ENCODE data around the gene BCAS3.

The BCAS3 gene

DNA sequence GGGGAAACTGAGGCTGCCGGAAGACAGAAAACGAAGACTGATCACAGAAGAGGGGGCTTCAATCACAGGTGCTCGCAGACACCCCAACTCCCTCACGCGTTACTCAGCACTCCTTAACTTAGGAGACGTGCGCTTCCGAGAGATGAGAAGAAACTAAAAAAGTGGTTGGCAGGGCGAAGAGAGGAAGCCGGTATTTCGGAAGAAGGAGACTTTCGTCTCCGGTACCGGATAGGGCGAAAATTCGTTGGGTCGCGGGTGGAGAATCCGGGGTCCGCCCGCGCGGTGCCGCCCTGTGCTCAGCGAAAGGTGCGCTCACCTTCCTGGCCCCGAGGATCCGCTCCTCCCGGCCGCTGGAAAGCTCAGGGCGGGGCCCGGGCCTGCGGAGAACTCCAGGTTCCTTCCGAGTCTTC lies 721.1 kb downstream of the BCAS3 start:
- DNase-seq (ENCODE audit: low spot score): no peak

DNA sequence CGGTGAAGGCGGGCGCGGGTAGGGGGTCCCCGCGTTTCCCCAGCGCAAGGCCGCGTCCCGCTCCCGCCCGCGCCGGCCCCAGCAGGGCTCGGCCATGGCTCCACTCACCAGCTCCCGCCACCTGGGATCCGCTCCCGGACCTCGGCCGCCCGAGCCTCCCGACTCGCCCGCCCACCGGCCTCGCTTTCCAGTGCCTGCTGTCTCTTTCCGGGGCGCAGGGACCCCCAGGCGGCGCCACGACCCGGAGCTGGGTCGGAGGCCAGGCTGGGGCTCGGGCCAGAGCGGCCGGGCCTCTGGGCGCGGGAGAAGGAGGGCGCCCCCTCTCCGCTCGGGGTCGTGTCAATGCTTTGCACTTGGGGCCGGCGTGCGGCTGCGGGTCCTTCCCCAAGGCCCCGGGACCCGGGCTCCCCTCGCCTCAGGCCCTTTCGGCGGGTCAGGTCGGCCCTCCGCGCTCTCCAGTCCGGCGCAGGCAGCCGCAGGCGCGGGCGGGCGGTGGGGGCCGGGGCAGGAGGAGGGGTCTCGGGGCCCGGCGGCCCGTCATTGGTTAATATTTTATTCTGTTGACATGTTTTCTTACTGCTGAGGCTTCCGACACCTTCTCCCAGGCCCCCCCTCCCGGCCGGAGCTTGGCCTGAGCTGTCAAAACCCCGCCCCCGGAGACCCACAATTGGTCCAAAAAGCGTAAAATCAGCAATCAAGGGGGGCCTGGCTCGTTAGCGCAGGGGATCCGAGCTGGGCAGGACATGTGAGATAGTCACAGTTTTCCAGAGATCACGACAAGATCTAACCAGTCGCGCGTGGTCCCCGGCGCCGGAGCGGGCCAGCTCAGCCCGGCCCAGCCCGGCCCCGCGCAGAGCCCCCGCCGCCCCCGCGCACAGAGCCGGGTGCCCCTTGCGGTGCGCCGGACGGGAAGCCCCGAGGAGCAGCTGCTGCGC lies 721.7 kb downstream of the BCAS3 start, which contains the start of gene TBX2:
Gene TBX2 (plus strand): TSS at position 713 of the 935 bp plus-strand sequence. CDS start 334 bp downstream, outside the sequence.
- peak; percentile 97 for DNase-seq (ENCODE audit: low spot score)

DNA sequence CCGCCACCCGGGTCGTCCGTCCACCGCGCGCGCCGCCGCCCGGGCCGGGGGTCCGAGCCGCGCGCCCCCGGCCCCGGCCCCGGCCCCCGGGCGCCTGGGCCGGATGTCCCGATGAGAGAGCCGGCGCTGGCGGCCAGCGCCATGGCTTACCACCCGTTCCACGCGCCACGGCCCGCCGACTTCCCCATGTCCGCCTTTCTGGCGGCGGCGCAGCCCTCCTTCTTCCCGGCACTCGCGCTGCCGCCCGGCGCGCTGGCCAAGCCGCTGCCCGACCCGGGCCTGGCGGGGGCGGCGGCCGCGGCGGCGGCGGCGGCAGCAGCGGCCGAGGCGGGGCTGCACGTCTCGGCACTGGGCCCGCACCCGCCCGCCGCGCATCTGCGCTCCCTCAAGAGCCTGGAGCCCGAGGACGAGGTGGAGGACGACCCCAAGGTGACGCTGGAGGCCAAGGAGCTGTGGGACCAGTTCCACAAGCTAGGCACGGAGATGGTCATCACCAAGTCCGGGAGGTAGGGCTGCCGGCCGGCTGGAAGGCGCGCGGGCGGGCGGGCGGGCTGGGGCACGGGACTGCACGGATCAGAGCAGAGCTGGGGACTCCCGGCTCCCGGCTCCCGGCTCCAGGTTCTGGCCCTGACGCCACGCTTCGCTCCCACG lies 722.5 kb downstream of the BCAS3 start:
- DNase-seq (ENCODE audit: low spot score): peak; percentile 71

DNA sequence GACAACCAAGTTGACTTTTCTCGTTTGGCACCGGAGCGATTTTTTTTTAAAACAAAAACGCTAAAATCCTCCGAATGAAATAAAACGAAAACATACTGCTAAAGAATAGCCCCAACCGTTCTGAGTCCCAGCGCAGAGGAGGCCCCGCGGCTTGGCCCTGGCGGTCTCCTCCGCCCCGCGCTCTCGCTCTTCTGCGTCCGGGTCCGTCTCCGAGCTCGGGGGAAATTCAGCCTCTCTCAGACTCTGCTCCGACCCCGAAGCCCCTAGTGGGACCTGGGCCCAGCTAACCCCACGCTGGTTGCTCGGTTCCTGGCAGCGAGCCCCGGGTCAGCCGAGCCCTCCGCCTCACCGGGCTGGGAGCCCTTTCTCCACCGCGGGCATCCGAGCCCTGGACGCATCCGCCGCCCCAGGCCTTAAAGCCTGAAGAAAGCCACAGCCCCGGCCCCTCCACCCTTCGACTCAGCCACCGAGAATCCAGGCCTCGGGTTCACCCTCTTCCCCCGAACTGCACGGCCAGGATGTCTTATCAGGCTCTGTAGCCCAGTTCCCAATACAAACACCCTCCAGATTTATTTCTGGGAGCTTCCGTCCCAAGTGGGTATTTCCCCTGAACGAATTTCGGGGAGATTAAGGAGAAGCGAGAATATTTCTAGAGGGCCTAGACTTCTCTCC lies 723.2 kb downstream of the BCAS3 start:
- no peak for DNase-seq (ENCODE audit: low spot score)

DNA sequence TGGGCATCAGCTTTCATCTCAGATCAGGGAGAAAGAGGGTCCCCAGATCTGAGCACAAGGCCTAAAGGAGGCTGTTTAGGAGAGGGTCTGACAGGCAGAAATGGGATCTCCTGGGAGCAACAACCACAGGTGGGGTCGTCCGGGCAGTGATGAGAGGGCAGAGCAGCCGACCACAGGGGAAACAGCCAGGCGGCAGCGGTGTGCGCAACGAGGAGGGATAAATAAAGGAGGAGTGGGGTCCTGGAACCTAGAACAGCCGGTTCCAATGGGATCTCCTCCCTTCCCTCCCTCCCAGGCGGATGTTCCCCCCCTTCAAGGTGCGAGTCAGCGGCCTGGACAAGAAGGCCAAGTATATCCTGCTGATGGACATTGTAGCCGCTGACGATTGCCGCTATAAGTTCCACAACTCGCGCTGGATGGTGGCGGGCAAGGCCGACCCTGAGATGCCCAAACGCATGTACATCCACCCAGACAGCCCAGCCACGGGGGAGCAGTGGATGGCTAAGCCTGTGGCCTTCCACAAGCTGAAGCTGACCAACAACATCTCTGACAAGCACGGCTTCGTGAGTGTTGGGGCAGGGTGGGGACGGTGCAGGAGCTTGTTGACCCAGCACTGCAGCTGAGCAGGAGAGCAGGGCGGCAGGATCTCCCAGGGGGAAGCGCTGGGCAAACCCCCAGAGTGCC lies 723.9 kb downstream of the BCAS3 start:
- no peak for DNase-seq (ENCODE audit: low spot score)

DNA sequence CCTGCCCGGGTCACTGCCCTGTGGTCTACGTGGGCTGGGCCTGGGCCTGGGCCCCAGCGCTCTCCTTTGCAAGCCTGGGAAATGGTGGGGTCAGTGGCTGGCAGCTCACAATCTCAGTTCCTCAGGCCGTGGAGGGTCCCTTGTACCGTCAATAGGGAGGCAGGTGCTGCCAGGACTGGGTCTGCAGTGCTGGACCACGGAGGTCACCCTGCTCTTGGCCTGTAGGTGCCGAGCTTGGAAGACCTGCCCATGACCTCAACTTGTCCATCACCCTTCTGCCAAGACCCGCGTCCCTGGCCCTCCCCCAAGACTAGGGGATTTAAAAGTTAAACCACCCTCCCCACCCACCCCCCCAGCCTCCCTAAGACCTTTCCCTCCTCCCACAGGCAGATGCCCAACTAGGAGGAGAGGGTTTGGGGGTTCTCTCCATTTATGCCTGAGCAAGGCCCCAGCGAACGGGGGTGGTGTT lies 724.5 kb downstream of the BCAS3 start:
- no peak for DNase-seq (ENCODE audit: low spot score)

DNA sequence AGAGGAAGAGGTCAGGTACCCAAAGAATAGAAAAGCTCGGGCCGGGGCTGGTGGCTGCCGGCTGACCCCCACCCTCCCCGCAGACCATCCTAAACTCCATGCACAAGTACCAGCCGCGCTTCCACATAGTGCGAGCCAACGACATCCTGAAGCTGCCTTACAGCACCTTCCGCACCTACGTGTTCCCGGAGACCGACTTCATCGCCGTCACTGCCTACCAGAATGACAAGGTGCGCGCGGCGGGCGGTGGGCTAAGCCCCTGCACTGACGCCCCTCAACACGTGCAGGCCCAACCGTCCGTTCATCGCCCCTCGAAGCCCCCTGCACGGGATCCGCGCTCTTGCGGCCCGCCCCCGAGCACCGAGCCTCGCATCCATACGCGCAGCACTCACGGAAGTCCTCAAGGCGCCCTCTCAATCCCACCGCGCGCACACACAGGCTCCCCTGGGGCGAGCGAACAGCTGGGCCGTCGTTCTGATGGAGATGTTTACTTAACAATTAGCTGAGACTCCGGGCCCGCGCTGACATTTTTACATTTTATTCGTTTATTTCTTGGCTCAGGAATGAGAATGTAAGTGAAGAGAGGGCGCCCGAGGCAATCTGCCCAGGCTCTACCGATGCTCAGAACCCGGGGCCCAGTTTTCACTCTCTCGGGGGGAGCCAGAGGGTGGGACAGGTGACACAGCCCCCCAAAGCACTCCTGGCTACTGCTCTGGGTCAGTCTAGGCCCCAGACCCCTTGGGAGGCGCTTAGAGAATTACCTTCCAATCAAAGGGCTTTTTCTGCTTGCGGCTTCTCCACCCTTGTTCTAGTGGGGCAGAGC lies 725.5 kb downstream of the BCAS3 start:
- DNase-seq (ENCODE audit: low spot score): no peak

DNA sequence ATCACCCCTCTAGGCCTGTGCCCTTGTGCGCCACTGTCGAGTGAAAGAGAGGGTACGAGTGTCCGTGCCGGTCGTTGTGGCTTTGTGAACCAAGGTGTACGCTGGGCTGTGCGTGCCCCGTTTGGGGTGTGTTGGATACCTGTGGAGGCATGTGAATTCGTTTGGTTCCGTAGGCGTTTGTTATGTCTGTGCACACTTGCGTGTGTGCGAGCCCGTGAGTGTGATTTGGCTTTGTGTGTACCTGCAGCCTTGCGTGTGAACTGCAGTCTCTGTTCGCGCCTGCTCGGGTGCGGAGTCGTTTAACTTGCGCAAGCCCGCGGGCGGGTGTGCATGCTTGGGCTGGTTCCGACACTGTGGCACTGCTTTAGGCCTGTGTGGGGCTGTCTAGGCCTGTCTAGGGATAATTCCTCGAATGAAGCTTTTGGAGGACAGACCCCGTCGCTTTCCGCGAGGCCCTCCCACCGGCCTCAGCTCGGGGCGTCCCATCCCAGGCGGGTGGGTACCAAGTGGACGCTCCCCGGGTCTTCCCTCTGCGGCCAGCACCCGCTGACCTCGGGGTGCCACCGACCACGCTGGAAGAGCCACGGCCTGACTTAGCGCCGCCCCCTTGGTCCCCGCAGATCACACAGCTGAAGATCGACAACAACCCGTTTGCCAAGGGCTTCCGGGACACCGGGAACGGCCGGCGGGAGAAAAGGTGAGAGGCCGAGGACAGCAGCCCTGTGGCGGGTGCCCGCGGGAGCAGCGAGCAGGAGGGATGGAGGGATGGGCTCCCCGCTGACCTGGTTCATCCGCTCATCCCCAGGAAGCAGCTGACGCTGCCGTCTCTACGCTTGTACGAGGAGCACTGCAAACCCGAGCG lies 726.4 kb downstream of the BCAS3 start:
- DNase-seq (ENCODE audit: low spot score): no peak

DNA sequence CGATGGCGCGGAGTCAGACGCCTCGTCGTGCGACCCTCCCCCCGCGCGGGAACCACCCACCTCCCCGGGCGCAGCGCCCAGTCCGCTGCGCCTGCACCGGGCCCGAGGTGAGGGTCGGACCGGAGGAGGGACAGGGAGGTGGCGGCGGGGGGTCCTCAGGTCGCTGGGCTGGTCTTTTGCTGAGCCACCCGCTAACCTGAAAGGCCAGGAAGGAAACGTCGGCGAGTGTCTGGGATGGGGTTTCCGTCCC lies 726.9 kb downstream of the BCAS3 start:
- DNase-seq (ENCODE audit: low spot score): no peak

DNA sequence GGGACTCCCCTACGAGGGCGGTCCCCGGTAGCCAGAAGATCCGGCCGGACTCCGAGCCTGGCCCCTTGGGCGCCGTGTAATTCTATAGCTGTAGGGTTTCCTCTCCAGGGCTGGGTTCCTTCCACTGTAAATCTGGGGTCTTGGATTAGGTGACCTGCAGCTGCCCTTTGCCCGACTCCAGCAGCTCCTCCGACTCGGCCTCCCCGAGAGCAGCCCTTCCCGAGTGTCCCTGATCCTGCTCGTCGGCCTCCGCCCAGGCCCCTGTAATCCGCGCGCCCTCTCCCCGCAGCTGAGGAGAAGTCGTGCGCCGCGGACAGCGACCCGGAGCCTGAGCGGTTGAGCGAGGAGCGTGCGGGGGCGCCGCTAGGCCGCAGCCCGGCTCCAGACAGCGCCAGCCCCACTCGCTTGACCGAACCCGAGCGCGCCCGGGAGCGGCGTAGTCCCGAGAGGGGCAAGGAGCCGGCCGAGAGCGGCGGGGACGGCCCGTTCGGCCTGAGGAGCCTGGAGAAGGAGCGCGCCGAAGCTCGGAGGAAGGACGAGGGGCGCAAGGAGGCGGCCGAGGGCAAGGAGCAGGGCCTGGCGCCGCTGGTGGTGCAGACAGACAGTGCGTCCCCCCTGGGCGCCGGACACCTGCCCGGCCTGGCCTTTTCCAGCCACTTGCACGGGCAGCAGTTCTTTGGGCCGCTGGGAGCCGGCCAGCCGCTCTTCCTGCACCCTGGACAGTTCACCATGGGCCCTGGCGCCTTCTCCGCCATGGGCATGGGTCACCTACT lies 727.4 kb downstream of the BCAS3 start:
- no peak for DNase-seq (ENCODE audit: low spot score)

DNA sequence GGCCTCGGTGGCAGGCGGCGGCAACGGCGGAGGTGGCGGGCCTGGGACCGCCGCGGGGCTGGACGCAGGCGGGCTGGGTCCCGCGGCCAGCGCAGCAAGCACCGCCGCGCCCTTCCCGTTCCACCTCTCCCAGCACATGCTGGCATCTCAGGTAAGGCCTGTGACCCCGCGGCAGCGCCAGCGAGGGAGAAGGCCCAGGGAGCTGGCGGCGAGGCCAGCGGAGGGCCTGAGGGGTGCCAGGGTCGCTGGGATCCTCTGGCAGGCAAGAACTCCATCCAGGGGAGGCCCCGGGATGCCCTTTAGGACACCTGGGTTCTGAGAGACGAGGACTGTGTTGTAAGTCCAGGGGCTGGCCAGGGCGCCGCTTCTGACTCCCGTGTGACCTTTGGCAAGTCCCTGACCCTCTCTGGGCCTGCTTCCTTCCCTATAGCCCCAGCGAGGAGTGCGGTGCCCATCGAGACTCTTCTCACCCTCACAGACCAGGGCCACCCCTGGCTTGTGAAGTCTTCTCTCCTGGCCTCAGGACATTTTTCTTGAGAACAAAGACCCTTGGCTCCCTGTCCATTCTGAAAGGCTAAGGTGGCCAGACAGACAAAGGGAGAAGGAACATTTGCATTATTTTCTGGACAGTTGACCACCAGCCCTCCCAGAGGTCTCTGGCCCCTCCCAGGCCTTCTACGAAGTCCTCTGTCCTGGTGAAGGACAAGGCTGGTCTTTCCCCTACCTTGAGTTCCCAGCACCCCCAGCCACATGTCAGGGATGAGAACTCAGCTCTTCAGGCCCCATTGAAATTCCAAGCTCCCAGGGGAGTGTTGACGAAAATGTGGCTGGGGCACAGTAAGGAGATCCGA lies 728.3 kb downstream of the BCAS3 start:
- DNase-seq (ENCODE audit: low spot score): no peak

DNA sequence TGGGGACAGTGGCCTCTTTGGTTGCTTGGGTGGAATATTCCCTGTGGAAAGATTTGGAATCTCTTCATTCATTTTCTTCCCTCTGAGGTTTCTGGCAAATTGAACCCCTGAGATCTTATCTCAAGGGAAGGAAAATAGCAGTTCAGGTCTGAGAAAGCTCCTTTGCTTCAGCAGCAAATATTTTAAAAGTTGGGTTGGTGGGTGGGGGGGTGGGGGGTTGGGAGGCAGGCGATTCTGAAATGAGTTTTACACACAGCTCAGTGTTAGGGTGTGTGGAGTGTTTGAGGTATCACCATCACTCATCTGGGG lies 728.8 kb downstream of the BCAS3 start:
- DNase-seq (ENCODE audit: low spot score): no peak

DNA sequence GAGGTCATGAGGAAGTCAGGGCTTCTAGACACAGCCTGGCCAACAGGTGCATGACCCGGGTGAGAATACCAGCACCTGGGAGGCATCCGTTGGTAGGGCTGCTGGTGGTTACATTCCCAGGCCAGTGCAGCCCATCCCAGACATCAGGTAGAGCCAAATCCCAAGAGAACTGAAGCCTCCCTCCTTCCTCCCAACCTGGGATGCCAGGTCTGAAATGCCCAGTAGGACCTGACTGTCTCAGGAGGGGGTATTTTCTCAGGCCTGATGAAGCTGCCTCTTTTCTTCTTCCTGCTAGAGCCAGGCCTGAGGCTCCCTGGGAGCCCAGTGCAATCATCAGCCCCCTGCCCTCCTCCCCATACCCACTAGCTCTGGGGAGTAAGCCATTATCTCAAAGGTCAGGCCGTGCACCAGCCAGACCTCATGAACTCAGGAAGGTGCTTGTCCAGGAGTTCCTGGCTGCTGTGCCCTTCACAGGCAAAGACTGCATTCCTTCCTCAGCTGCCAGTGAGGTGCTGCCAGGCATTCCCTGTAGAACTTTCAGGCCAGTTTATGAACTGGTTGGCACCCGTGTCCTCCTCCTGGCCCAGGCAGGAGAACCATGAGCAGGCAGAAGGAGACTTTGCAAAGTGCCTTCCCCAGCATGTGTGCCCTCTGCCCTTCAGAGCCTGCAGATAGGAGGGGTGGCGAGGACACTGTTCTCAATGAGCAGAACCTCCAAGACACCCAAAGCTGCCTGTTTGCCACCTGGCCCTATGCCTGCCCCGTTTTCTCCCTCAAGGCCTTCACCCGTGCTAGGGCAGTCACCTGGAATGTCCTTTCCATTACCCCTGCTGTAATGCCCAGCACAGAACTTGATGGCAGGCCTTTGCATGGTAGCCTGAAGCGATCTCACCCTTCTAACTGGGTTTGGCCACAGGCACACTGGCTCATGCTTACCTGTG lies 729.6 kb downstream of the BCAS3 start:
- no peak for DNase-seq (ENCODE audit: low spot score)

DNA sequence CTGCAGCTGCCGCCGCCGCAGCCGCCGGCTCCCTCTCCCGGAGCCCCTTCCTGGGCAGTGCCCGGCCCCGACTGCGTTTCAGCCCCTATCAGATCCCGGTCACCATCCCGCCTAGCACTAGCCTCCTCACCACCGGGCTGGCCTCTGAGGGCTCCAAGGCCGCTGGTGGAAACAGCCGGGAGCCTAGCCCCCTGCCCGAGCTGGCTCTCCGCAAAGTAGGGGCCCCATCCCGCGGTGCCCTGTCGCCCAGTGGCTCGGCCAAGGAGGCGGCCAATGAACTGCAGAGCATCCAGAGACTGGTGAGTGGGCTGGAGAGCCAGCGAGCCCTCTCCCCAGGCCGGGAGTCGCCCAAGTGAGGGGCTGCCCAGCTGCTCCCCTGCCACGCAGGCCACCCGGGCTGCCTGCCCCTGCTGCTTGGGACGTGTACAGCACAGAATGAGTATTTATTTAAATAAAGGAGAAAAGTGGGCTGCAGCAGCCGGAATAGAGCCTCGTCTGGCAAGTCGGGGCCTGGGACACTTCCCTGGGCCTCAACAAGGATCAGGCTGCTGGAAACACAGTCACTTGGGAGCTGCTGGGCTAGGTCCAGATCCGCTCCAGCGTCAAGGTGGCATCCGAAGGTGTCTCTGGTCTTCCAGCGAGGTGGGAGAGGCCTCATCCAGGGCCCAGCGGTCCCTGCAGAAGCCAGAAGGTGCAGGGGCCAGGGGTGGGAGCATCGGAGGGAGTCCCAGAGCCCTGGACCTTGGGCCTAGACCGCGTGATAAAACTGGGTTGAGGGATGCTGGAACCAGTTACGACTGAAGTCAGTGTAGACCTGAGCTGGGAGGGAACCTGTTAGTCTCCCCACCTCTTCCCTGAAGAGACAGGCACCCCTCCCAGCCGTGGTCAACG lies 730.7 kb downstream of the BCAS3 start:
- peak; percentile 34 for DNase-seq (ENCODE audit: low spot score)

DNA sequence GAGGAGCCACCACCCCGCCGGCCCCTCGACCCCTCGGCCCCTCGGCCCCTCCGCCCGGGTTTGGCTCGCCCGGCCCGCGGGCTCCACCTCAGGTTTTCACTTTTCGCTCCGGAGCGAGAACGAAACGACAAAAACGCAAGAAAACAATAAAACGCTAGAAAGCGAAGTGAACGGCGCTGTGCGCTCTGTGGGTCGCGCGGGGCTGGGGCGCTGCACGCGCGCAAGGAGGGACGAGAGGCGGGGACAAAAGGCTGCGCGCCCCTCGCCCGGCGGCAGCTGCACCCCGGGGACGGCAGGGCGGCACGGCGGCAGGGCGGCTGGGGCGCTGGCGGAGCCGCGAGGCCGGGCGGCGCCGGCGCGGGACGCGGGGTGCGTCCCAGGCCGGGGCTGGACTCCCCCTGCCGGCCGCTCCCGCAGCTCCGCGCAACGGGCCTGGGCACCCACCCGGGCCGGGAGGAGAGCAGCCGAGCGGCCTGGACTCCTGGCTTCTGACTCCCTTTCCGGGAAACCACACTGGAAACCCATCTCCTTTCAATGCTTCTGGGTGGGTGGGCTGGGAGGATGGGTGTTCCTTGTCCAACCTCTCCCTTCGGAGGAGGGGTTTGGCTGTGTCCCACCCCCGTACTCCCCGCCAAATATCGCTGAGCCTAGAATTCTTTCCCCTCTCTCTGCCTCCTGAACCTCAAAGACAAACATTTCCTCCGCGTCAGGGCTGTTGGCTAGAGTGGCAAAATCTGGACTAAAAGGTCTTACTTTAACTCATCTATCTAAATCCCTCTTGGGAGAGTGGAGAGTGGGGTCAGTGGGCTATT lies 731.9 kb downstream of the BCAS3 start:
- peak; percentile 81 for DNase-seq (ENCODE audit: low spot score)

Data from AG08396 (cell line).